ENCODE data around the gene C16orf89. TPM values are rescaled to one million over a fixed set of nuclear protein-coding genes. Genes with fewer than 3 reads are reported as not detected.

Gene C16orf89
- total and polyA plus RNA-seq, 2 experiments from 2014 or later: 2.8 to 4.4 TPM

DNA sequence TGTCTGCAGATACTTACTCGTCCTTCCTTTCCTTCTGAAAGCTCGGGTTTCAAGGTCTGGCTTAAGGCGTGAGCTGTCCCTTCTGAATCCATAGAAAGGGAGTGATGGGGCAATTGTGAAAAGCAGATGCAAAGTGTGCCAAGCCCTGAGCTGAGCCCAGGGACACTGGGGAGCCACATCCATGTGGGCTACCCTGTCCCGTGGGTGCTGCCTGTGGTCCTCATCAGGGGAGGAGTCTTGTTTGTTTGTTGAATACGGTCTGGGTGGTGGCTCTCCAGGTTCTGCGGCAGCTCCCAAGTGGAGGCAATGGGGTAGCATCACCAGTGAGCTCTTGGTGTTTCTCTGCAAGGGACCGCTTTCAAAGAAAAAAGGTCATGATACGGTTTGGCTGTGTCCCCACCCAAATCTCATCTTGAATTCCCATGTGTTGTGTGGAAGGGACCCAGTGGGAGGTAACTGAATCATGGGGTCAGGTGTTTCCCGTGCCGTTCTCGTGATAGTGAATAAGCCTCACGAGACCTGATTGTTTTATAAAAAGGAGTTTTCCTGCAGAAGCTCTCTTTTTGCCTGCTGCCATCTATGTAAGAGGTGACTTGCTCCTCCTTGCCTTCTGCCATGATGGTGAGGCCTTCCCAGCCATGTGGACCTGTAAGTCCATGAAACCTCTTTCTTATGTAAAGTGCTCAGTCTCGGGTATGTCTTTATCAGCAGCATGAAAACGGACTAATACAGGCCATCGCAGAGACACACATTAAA is 4.9 kb upstream of the C16orf89 start:
- Mint-ChIP-seq H3K36me3 (ENCODE audit: low read depth) (peaks cover 14% of the 10 kb centered on the region), H3K27ac (no peak overlapping the region), H3K9me3 (0 out of 3 replicates have a peak, but pooled peaks cover 3% of the 10 kb centered on the region), H3K4me3 (no peak overlapping the region), H3K27me3 (ENCODE audit: insufficient read depth, low read depth, poor library complexity) (peaks cover 13% of the 10 kb centered on the region), H3K4me1 (peaks cover 18% of the 10 kb centered on the region)
- Histone ChIP-seq H3K79me2 (replicated peaks; ENCODE audit: insufficient read depth) (peaks cover 35% of the 10 kb centered on the region), H3K9me2 (ENCODE audit: insufficient read depth) (no peaks in the 10 kb centered on the region), H2AFZ (peak overlapping the region; percentile 97; the same call in 1 of the 2 replicates), H3K27ac (ENCODE audit: low read depth) (no peak overlapping the region), H3F3A (replicated peaks; ENCODE audit: low read depth) (no peaks in the 10 kb centered on the region; the same call in 1 of the 2 replicates), H3K27me3 (ENCODE audit: insufficient read depth) (no peaks in the 10 kb centered on the region), H3K4me3 (no peak overlapping the region), H3K36me3 (ENCODE audit: insufficient read depth) (no peaks in the 10 kb centered on the region), H3K4me1 (ENCODE audit: insufficient read depth) (peaks cover 7% of the 10 kb centered on the region), H3K4me2 (no peak overlapping the region), H4K20me1 (replicated peaks; ENCODE audit: insufficient read depth) (no peaks in the 10 kb centered on the region; the same call in 1 of the 2 replicates)
- DNase-seq (ENCODE audit: low spot score): no peak
- TF ChIP-seq EZH2phosphoT487 (IDR thresholded peaks at IDR 0.05; ENCODE audit: unreplicated experiment) (no peak), CREB1 (CRISPR knock-in tag; IDR thresholded peaks at IDR 0.05; ENCODE audit: low read depth) (no peak), ZNF331 (CRISPR knock-in tag; IDR thresholded peaks at IDR 0.05; ENCODE audit: low read depth) (no peak), EZH2 (IDR thresholded peaks at IDR 0.05; ENCODE audit: low read depth, unreplicated experiment) (no peak), JUNB (IDR thresholded peaks at IDR 0.05; ENCODE audit: unreplicated experiment) (no peak), ZNF462 (CRISPR knock-in tag; IDR thresholded peaks at IDR 0.05) (no peak), POLR2AphosphoS5 (IDR thresholded peaks at IDR 0.05; ENCODE audit: low read depth) (no peak), ZNF114 (CRISPR knock-in tag; IDR thresholded peaks at IDR 0.05) (no peak), STAT1 (IDR thresholded peaks at IDR 0.05; ENCODE audit: unreplicated experiment) (no peak), CTCF (conservative IDR thresholded peaks at IDR 0.05; ENCODE audit: low read depth in 2 of 2) (no peak), NANOG (IDR thresholded peaks at IDR 0.05; ENCODE audit: borderline replicate concordance) (no peak)
- TF ChIP-seq, protein P1, sequence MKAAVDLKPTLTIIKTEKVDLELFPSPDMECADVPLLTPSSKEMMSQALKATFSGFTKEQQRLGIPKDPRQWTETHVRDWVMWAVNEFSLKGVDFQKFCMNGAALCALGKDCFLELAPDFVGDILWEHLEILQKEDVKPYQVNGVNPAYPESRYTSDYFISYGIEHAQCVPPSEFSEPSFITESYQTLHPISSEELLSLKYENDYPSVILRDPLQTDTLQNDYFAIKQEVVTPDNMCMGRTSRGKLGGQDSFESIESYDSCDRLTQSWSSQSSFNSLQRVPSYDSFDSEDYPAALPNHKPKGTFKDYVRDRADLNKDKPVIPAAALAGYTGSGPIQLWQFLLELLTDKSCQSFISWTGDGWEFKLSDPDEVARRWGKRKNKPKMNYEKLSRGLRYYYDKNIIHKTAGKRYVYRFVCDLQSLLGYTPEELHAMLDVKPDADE (IDR thresholded peaks at IDR 0.05): no peak
- TF ChIP-seq, protein P2, sequence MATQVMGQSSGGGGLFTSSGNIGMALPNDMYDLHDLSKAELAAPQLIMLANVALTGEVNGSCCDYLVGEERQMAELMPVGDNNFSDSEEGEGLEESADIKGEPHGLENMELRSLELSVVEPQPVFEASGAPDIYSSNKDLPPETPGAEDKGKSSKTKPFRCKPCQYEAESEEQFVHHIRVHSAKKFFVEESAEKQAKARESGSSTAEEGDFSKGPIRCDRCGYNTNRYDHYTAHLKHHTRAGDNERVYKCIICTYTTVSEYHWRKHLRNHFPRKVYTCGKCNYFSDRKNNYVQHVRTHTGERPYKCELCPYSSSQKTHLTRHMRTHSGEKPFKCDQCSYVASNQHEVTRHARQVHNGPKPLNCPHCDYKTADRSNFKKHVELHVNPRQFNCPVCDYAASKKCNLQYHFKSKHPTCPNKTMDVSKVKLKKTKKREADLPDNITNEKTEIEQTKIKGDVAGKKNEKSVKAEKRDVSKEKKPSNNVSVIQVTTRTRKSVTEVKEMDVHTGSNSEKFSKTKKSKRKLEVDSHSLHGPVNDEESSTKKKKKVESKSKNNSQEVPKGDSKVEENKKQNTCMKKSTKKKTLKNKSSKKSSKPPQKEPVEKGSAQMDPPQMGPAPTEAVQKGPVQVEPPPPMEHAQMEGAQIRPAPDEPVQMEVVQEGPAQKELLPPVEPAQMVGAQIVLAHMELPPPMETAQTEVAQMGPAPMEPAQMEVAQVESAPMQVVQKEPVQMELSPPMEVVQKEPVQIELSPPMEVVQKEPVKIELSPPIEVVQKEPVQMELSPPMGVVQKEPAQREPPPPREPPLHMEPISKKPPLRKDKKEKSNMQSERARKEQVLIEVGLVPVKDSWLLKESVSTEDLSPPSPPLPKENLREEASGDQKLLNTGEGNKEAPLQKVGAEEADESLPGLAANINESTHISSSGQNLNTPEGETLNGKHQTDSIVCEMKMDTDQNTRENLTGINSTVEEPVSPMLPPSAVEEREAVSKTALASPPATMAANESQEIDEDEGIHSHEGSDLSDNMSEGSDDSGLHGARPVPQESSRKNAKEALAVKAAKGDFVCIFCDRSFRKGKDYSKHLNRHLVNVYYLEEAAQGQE (IDR thresholded peaks at IDR 0.05; ENCODE audit: unreplicated experiment): no peak
- no peak for ATAC-seq
